ENCODE results near the gene DOC2B. TPM values are rescaled to one million over a fixed set of nuclear protein-coding genes. Genes with fewer than 3 reads are reported as not detected.
"Not testable (repeated sequence)": the region's sequence is repeated elsewhere in the genome, so short reads cannot be mapped to it uniquely, and the experiment has no call there.

DOC2B gene
- total RNA-seq, 1 experiment from 2014 or later, result 15.2 TPM

- H3K9ac ChIP-seq (ENCODE audit: low read length); RAD21 ChIA-PET (ENCODE audit: low non-redundant PET in 1 of 2, low total read pairs in 2 of 2, uncharacterized antibody in 2 of 2, unreplicated experiment in 2 of 2); H3K79me2 ChIP-seq (ENCODE audit: insufficient read depth, low read length); intact Hi-C loops (cut with micrococcal nuclease); H2AFZ ChIP-seq (ENCODE audit: low read depth, low read length, poor library complexity, severe bottlenecking); H3K4me3 ChIP-seq (replicated peaks in 1 of 2; ENCODE audit: low read depth in 1 of 2, low read length in 2 of 2); H3K9me3 ChIP-seq (ENCODE audit: control insufficient read depth in 1 of 2, insufficient read depth in 1 of 2, low read depth in 1 of 2, low read length in 2 of 2); BruUV-seq (replicated peaks); H3K4me1 ChIP-seq (ENCODE audit: control insufficient read depth in 1 of 2, insufficient read depth in 2 of 2, low read length in 2 of 2); H3K27me3 ChIP-seq (ENCODE audit: insufficient read depth, low read length); H3K9me2 ChIP-seq (ENCODE audit: insufficient read depth); H3K36me3 ChIP-seq (ENCODE audit: control insufficient read depth in 1 of 2, insufficient read depth in 2 of 2, low read length in 2 of 2); H3K4me2 ChIP-seq (ENCODE audit: low read length); H3K27ac ChIP-seq (ENCODE audit: low read depth, low read length); H4K20me1 ChIP-seq (ENCODE audit: insufficient read depth); CTCF ChIA-PET; DNase-seq (ENCODE audit: low read depth, low spot score); POLR2A ChIA-PET: not testable (repeated sequence)
- ATAC-seq, result peak; percentile 92
- TF ChIP-seq CTCF (IDR thresholded peaks at IDR 0.05 in 2 of 3, conservative IDR thresholded peaks at IDR 0.05 in 1 of 3; ENCODE audit: borderline replicate concordance in 1 of 3, insufficient read depth in 1 of 3, low read depth in 2 of 3, low read length in 2 of 3) (peak; percentile 19 to 35 (median 25); a peak in 3 of 6 replicates), RAD21 (IDR thresholded peaks at IDR 0.05; ENCODE audit: low read depth) (peak; percentile 41)
These were observed 44.9 kb downstream of the DOC2B start for GRCh38 chr17:136531-136930.

- intact Hi-C loops (cut with micrococcal nuclease); POLR2A ChIA-PET; ATAC-seq; H3K4me2 ChIP-seq (ENCODE audit: low read length); RAD21 ChIA-PET (ENCODE audit: low non-redundant PET in 1 of 2, low total read pairs in 2 of 2, uncharacterized antibody in 2 of 2, unreplicated experiment in 2 of 2); BruUV-seq (replicated peaks); H3K36me3 ChIP-seq (ENCODE audit: control insufficient read depth in 1 of 2, insufficient read depth in 2 of 2, low read length in 2 of 2); H3K4me3 ChIP-seq (replicated peaks in 1 of 2; ENCODE audit: low read depth in 1 of 2, low read length in 2 of 2); CTCF ChIA-PET; H4K20me1 ChIP-seq (ENCODE audit: insufficient read depth); H3K9me2 ChIP-seq (ENCODE audit: insufficient read depth); H3K79me2 ChIP-seq (ENCODE audit: insufficient read depth, low read length); DNase-seq (ENCODE audit: low read depth, low spot score); H3K27me3 ChIP-seq (ENCODE audit: insufficient read depth, low read length); H3K4me1 ChIP-seq (ENCODE audit: control insufficient read depth in 1 of 2, insufficient read depth in 2 of 2, low read length in 2 of 2); H3K27ac ChIP-seq (ENCODE audit: low read depth, low read length); H3K9me3 ChIP-seq (ENCODE audit: control insufficient read depth in 1 of 2, insufficient read depth in 1 of 2, low read depth in 1 of 2, low read length in 2 of 2); H2AFZ ChIP-seq (ENCODE audit: low read depth, low read length, poor library complexity, severe bottlenecking); H3K9ac ChIP-seq (ENCODE audit: low read length): not testable (repeated sequence)
These were observed 45.6 kb downstream of the DOC2B start for GRCh38 chr17:135895-136294.

GRCh38 chr17:135022-135421, 46.4 kb downstream of the DOC2B start:
- not testable (repeated sequence) for BruUV-seq (replicated peaks)

More at GRCh38 chr17:135022-135421, 46.4 kb downstream of the DOC2B start:
- CTCF ChIA-PET; H2AFZ ChIP-seq (ENCODE audit: low read depth, low read length, poor library complexity, severe bottlenecking); H3K9me3 ChIP-seq (ENCODE audit: control insufficient read depth in 1 of 2, insufficient read depth in 1 of 2, low read depth in 1 of 2, low read length in 2 of 2); DNase-seq (ENCODE audit: low read depth, low spot score); H3K9me2 ChIP-seq (ENCODE audit: insufficient read depth); H3K9ac ChIP-seq (ENCODE audit: low read length); H3K79me2 ChIP-seq (ENCODE audit: insufficient read depth, low read length); POLR2A ChIA-PET; RAD21 ChIA-PET (ENCODE audit: low non-redundant PET in 1 of 2, low total read pairs in 2 of 2, uncharacterized antibody in 2 of 2, unreplicated experiment in 2 of 2); intact Hi-C loops (cut with micrococcal nuclease); H3K27me3 ChIP-seq (ENCODE audit: insufficient read depth, low read length); H3K4me2 ChIP-seq (ENCODE audit: low read length); H4K20me1 ChIP-seq (ENCODE audit: insufficient read depth); H3K4me3 ChIP-seq (replicated peaks in 1 of 2; ENCODE audit: low read depth in 1 of 2, low read length in 2 of 2); H3K27ac ChIP-seq (ENCODE audit: low read depth, low read length); ATAC-seq; H3K4me1 ChIP-seq (ENCODE audit: control insufficient read depth in 1 of 2, insufficient read depth in 2 of 2, low read length in 2 of 2); H3K36me3 ChIP-seq (ENCODE audit: control insufficient read depth in 1 of 2, insufficient read depth in 2 of 2, low read length in 2 of 2): not testable (repeated sequence)

Data from HCT116 (cell line).